Measurements from ENCODE around the gene GAS2L1.

GAS2L1 gene

GRCh38 chr22:29336751-29337490 is 30.5 kb downstream of the GAS2L1 start:
- ATAC-seq: no peak
- no peak for TF ChIP-seq TSHZ2 (CRISPR knock-in tag; IDR thresholded peaks at IDR 0.05)
- no peak for TF ChIP-seq ESRRG (CRISPR knock-in tag; IDR thresholded peaks at IDR 0.05)
- no peak for TF ChIP-seq SNAI2 (CRISPR knock-in tag; IDR thresholded peaks at IDR 0.05)

- no peak for ATAC-seq
- TF ChIP-seq PPARA (CRISPR knock-in tag; IDR thresholded peaks at IDR 0.05; ENCODE audit: borderline replicate concordance) (no peak), TCF4 (CRISPR knock-in tag; IDR thresholded peaks at IDR 0.05; ENCODE audit: borderline replicate concordance) (no peak), ARNTL (CRISPR knock-in tag; IDR thresholded peaks at IDR 0.05; ENCODE audit: borderline replicate concordance, low read depth) (no peak), PATZ1 (CRISPR knock-in tag; IDR thresholded peaks at IDR 0.05; ENCODE audit: borderline replicate concordance) (no peak), ZNF565 (CRISPR knock-in tag; conservative IDR thresholded peaks at IDR 0.05; ENCODE audit: low read depth) (no peak), ISL1 (CRISPR knock-in tag; IDR thresholded peaks at IDR 0.05) (no peak), CSRNP3 (CRISPR knock-in tag; IDR thresholded peaks at IDR 0.05) (no peak), CREB5 (CRISPR knock-in tag; IDR thresholded peaks at IDR 0.05; ENCODE audit: low read depth) (no peak), GLIS3 (CRISPR knock-in tag; IDR thresholded peaks at IDR 0.05) (no peak), ZNF70 (CRISPR knock-in tag; IDR thresholded peaks at IDR 0.05) (no peak), ZC3H10 (CRISPR knock-in tag; IDR thresholded peaks at IDR 0.05) (no peak), ZFP30 (CRISPR knock-in tag; IDR thresholded peaks at IDR 0.05) (no peak)
These were observed 31.3 kb downstream of the GAS2L1 start for GRCh38 chr22:29337631-29338284.

- ATAC-seq: no peak
- TF ChIP-seq GLIS3 (CRISPR knock-in tag; IDR thresholded peaks at IDR 0.05) (no peak), ESRRG (CRISPR knock-in tag; IDR thresholded peaks at IDR 0.05) (no peak), CREB5 (CRISPR knock-in tag; IDR thresholded peaks at IDR 0.05; ENCODE audit: low read depth) (no peak), CSRNP3 (CRISPR knock-in tag; IDR thresholded peaks at IDR 0.05) (no peak), ZNF565 (CRISPR knock-in tag; conservative IDR thresholded peaks at IDR 0.05; ENCODE audit: low read depth) (no peak), TOX (CRISPR knock-in tag; IDR thresholded peaks at IDR 0.05; ENCODE audit: borderline replicate concordance) (no peak), ZNF70 (CRISPR knock-in tag; IDR thresholded peaks at IDR 0.05) (no peak), ZFP3 (CRISPR knock-in tag; IDR thresholded peaks at IDR 0.05) (no peak), ZFP30 (CRISPR knock-in tag; IDR thresholded peaks at IDR 0.05) (no peak), RARB (CRISPR knock-in tag; IDR thresholded peaks at IDR 0.05) (no peak)
These were observed 31.9 kb downstream of the GAS2L1 start for GRCh38 chr22:29338398-29338797.
